HL-60 (cell line): ENCODE measurements around the gene OSTF1.

ENCODE experiments used
- DNase-seq, 2 experiments: peaks; one replicate each; pipeline ENCODE4 v3.0.0-alpha.2; 2010 to 2020; ENCODE audit warnings: low read depth in 1 of 2, low spot score in 1 of 2
- H3K27ac ChIP-seq: fragments of 250-450 bp; sonication (Bioruptor Pico); replicated peaks from 2 replicates; pipeline ENCODE4 v1.5.1; 2020; ENCODE audit warnings: mild to moderate bottlenecking, moderate library complexity
- H3K27me3 ChIP-seq: fragments of 250-450 bp; sonication (Bioruptor Pico); 2 replicates; pipeline ENCODE4 v1.5.1; 2021; ENCODE audit warnings: mild to moderate bottlenecking, moderate library complexity; ENCODE audit not compliant: insufficient read depth, poor library complexity, severe bottlenecking
- H3K4me3 ChIP-seq: replicated peaks from 2 replicates; pipeline ENCODE4 v1.5.1; 2011; ENCODE audit warnings: mild to moderate bottlenecking, control low read depth, low read length; ENCODE audit not compliant: insufficient read depth
- CTCF ChIP-seq: IDR thresholded peaks from one replicate; pipeline ENCODE4 v1.5.1; 2011; ENCODE audit warnings: low read length, control low read depth, inconsistent platforms; ENCODE audit not compliant: insufficient read depth
- GABPA ChIP-seq: IDR thresholded peaks from 2 replicates; pipeline ENCODE4 v1.6.1; 2012; ENCODE audit warnings: low read depth
- POLR2AphosphoS5 ChIP-seq: IDR thresholded peaks from 2 replicates; pipeline ENCODE4 v1.6.1; 2012; ENCODE audit warnings: low read depth
- REST ChIP-seq: IDR thresholded peaks from 2 replicates; pipeline ENCODE4 v1.6.1; 2012; ENCODE audit warnings: low read depth; ENCODE audit not compliant: insufficient replicate concordance
- SPI1 ChIP-seq: IDR thresholded peaks from 2 replicates; pipeline ENCODE4 v1.6.1; 2012; ENCODE audit warnings: low read depth, mild to moderate bottlenecking, borderline replicate concordance

Gene OSTF1

GRCh38 chr9:75116306-75116705 is 28.0 kb downstream of the OSTF1 start:
- no peak overlapping the region for H3K4me3 ChIP-seq
- no peak overlapping the region for H3K27ac ChIP-seq
- H3K27me3 ChIP-seq, result no peaks in the 10 kb centered on the region
- peak in 1 of 2 experiments; percentile 9 for DNase-seq
- no peak for TF ChIP-seq CTCF
- no peak for TF ChIP-seq SPI1
- TF ChIP-seq REST, result no peak
- no peak for TF ChIP-seq GABPA
- no peak for TF ChIP-seq POLR2AphosphoS5

- no peaks in the 10 kb centered on the region for H3K27me3 ChIP-seq
- H3K27ac ChIP-seq, result no peak overlapping the region
- H3K4me3 ChIP-seq, result no peak overlapping the region
- no peak for DNase-seq
- TF ChIP-seq REST (no peak), SPI1 (no peak), POLR2AphosphoS5 (no peak), GABPA (no peak), CTCF (no peak)
Observed at GRCh38 chr9:75117564-75117963, 29.2 kb downstream of the OSTF1 start.

GRCh38 chr9:75120686-75121085 is 32.4 kb downstream of the OSTF1 start:
- TF ChIP-seq REST, result no peak
- TF ChIP-seq SPI1, result no peak
- TF ChIP-seq GABPA, result no peak
- TF ChIP-seq CTCF, result no peak
- no peak for TF ChIP-seq POLR2AphosphoS5
- Histone ChIP-seq H3K27me3 (no peaks in the 10 kb centered on the region), H3K27ac (no peak overlapping the region), H3K4me3 (no peak overlapping the region)
- peak; percentile 35 to 40 for DNase-seq
